ENCODE data around the gene PACRG.

The PACRG gene

GRCh38 chr6:162710936-162711335 is 16.8 kb upstream of the PACRG start:
- no peak for DNase-seq

GRCh38 chr6:162711376-162711775 is 16.4 kb upstream of the PACRG start:
- DNase-seq, result no peak

GRCh38 chr6:162712694-162713093 is 15.1 kb upstream of the PACRG start:
- no peak for DNase-seq

- no peak for DNase-seq
These were observed 13.6 kb upstream of the PACRG start for GRCh38 chr6:162713974-162714780.

GRCh38 chr6:162715601-162716000 is 12.2 kb upstream of the PACRG start:
- no peak for DNase-seq

- DNase-seq, result no peak
These were observed 8.2 kb upstream of the PACRG start for GRCh38 chr6:162719528-162719927.

GRCh38 chr6:162721404-162721687 is 6.4 kb upstream of the PACRG start:
- DNase-seq, result no peak

- no peak for DNase-seq
These were observed 5.5 kb upstream of the PACRG start for GRCh38 chr6:162722226-162722625.

GRCh38 chr6:162722633-162723032 is 5.1 kb upstream of the PACRG start:
- no peak for DNase-seq

- DNase-seq, result no peak
These were observed 840 bp upstream of the PACRG start for GRCh38 chr6:162726947-162727321.

GRCh38 chr6:162728197-162728596 is 423 bp downstream of the PACRG start:
- no peak for DNase-seq

- no peak for DNase-seq
These were observed 932 bp downstream of the PACRG start for GRCh38 chr6:162728706-162729105.

GRCh38 chr6:162730502-162730901 is 2.7 kb downstream of the PACRG start:
- DNase-seq, result no peak

GRCh38 chr6:162733489-162733888 is 5.7 kb downstream of the PACRG start:
- no peak for DNase-seq

- DNase-seq, result no peak
These were observed 9.2 kb downstream of the PACRG start for GRCh38 chr6:162736961-162737360.

GRCh38 chr6:162750776-162751175 is 23.0 kb downstream of the PACRG start:
- DNase-seq, result no peak

- no peak for DNase-seq
These were observed 23.6 kb downstream of the PACRG start for GRCh38 chr6:162751211-162751859.

GRCh38 chr6:162753775-162754174 is 26.0 kb downstream of the PACRG start:
- DNase-seq, result no peak

- no peak for DNase-seq
These were observed 42.4 kb downstream of the PACRG start for GRCh38 chr6:162770136-162770535.

GRCh38 chr6:162770955-162771354 is 43.2 kb downstream of the PACRG start:
- no peak for DNase-seq

GRCh38 chr6:162772466-162772865 is 44.7 kb downstream of the PACRG start:
- DNase-seq, result no peak

- no peak for DNase-seq
These were observed 46.2 kb downstream of the PACRG start for GRCh38 chr6:162773996-162774395.

- no peak for DNase-seq
These were observed 49.3 kb downstream of the PACRG start for GRCh38 chr6:162777091-162777490.

- DNase-seq, result no peak
These were observed 50.8 kb downstream of the PACRG start for GRCh38 chr6:162778603-162779002.
